ENCODE measurements around the gene GATAD2B. TPM values are rescaled to one million over a fixed set of nuclear protein-coding genes. Genes with fewer than 3 reads are reported as not detected.

GATAD2B gene
- total and polyA plus RNA-seq, 2 experiments from 2014 or later, result 5.4 to 11.7 TPM

DNA sequence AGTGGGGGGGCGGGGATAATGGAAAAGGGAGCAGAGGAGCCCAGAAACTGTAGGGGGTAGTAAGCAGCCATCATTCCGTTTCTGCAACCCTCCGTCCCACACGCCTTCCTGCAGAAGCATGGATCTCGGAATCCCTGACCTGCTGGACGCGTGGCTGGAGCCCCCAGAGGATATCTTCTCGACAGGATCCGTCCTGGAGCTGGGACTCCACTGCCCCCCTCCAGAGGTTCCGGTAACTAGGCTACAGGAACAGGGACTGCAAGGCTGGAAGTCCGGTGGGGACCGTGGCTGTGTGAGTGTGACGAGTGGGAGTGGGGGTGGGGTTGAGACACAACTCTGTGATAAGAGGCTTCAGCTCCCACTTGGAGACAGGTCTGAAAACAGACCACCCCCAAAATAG, 45.6 kb upstream of the GATAD2B start:
- peaks cover 12% of the 10 kb centered on the region for H3K4me1 ChIP-seq (ENCODE audit: insufficient read depth)
- TF ChIP-seq EZH2phosphoT487 (IDR thresholded peaks at IDR 0.05; ENCODE audit: low read depth, severe bottlenecking, unreplicated experiment) (no peak), EZH2 (IDR thresholded peaks at IDR 0.05; ENCODE audit: borderline replicate concordance) (no peak)
- TF ChIP-seq, protein P1, sequence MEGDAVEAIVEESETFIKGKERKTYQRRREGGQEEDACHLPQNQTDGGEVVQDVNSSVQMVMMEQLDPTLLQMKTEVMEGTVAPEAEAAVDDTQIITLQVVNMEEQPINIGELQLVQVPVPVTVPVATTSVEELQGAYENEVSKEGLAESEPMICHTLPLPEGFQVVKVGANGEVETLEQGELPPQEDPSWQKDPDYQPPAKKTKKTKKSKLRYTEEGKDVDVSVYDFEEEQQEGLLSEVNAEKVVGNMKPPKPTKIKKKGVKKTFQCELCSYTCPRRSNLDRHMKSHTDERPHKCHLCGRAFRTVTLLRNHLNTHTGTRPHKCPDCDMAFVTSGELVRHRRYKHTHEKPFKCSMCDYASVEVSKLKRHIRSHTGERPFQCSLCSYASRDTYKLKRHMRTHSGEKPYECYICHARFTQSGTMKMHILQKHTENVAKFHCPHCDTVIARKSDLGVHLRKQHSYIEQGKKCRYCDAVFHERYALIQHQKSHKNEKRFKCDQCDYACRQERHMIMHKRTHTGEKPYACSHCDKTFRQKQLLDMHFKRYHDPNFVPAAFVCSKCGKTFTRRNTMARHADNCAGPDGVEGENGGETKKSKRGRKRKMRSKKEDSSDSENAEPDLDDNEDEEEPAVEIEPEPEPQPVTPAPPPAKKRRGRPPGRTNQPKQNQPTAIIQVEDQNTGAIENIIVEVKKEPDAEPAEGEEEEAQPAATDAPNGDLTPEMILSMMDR (IDR thresholded peaks at IDR 0.05; ENCODE audit: poor library complexity), result no peak
- H3K79me2 ChIP-seq, result peaks cover 21% of the 10 kb centered on the region
- H3K9me3 ChIP-seq (ENCODE audit: low read depth), result no peaks in the 10 kb centered on the region
- H3K36me3 ChIP-seq (replicated peaks; ENCODE audit: insufficient read depth, low read depth), result no peaks in the 10 kb centered on the region
- no peaks in the 10 kb centered on the region for H4K20me1 ChIP-seq (ENCODE audit: insufficient read depth, poor library complexity, severe bottlenecking)
- peak overlapping the region; percentile 36 for H2AFZ ChIP-seq
- H3K9me2 ChIP-seq (replicated peaks; ENCODE audit: insufficient read depth), result no peaks in the 10 kb centered on the region
- DNase-seq (ENCODE audit: low spot score), result no peak
- H3K4me3 ChIP-seq, result no peak overlapping the region
- H3K4me2 ChIP-seq, result peak overlapping the region; percentile 86
- peak overlapping the region; percentile 77 for H3K27ac ChIP-seq
- 26% methylated on average over 12 of the region's 13 CpGs for WGBS (ENCODE audit: low lambda C conversion rate, missing lambda C conversion rate)
- H3K27me3 ChIP-seq, result no peaks in the 10 kb centered on the region

DNA sequence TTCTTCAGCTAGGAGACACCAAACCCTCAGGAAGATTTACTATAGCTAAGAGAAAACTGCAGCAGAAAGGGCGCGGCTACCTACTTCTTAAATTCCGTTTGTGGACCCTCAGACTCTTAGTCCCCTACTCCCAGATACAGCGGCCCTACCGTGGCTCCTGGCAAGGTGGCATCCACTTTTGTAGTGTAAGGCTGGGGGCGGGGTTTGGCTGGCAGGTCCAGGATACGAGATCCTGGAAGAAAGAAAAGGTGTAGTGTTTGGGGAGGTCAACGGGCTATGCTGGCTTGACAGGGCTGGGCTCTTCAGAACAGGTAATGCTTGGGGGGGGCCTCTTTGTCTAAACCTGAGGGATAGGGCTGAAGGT, 45.2 kb upstream of the GATAD2B start:
- H2AFZ ChIP-seq, result peak overlapping the region; percentile 36
- H3K27me3 ChIP-seq, result no peaks in the 10 kb centered on the region
- H3K27ac ChIP-seq, result peak overlapping the region; percentile 77
- H3K79me2 ChIP-seq, result peaks cover 23% of the 10 kb centered on the region
- H3K4me3 ChIP-seq, result peak overlapping the region; percentile 20
- H3K4me1 ChIP-seq (ENCODE audit: insufficient read depth), result peaks cover 12% of the 10 kb centered on the region
- H3K9me3 ChIP-seq (ENCODE audit: low read depth), result no peaks in the 10 kb centered on the region
- H4K20me1 ChIP-seq (ENCODE audit: insufficient read depth, poor library complexity, severe bottlenecking), result no peaks in the 10 kb centered on the region
- peak overlapping the region; percentile 86 for H3K4me2 ChIP-seq
- TF ChIP-seq, protein P1 (IDR thresholded peaks at IDR 0.05; ENCODE audit: poor library complexity), result no peak
- TF ChIP-seq EZH2phosphoT487 (IDR thresholded peaks at IDR 0.05; ENCODE audit: low read depth, severe bottlenecking, unreplicated experiment), result no peak
- TF ChIP-seq EZH2 (IDR thresholded peaks at IDR 0.05; ENCODE audit: borderline replicate concordance), result no peak
- 3% methylated on average over 8 of the region's 8 CpGs for WGBS (ENCODE audit: low lambda C conversion rate, missing lambda C conversion rate)
- DNase-seq (ENCODE audit: low spot score), result peak; percentile 55
- no peaks in the 10 kb centered on the region for H3K36me3 ChIP-seq (replicated peaks; ENCODE audit: insufficient read depth, low read depth)
- no peaks in the 10 kb centered on the region for H3K9me2 ChIP-seq (replicated peaks; ENCODE audit: insufficient read depth)

DNA sequence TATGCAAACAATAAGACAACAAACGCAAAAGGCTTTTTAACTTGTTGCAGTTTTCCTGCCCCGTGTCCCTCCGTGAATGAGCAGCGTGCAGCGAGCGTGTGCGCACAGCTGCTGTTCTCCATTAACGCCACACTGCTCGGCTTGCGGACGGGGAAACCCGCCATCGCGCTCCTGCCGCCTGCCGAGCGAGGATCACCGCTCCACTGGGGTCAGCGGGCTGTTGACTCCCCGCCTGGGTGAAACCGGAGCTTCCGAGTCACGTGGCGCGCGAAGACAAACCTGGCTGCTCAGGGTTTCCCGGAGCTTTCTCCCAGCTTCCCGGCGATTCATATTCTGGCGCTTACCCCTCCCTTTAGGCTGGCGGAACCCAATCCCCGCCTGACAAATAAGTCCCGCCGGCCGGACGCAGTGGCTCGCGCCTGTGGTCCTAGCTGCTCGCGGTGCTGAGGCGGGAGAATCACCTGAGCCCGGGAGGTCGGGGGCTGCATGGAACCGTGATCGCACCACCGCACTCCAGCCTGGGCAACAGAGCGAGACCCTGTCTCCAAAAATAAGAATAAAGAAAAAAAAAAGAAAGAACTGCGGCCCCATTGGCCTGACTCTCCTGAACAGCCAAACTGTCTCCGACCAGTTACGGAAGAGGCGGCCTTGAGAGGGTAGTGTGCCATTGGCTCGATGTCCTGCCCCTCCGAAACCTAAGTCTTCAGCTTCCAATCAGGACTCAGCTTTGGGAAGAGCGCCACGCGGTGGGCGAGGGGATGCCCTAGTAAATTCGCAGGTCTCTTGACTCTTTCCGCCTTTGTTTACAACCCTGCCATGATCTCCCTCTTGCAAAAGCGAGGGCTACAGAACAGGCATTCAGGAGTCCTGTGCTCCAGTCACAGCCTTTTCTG, 44.6 kb upstream of the GATAD2B start, which contains the start of gene CREB3L4:
CREB3L4 (plus strand) TSS at position 796 of the 893 bp plus-strand sequence. CDS start 624 bp downstream, outside the sequence.
- DNase-seq (ENCODE audit: low spot score), result peak; percentile 96
- no peaks in the 10 kb centered on the region for H3K9me3 ChIP-seq (ENCODE audit: low read depth)
- peak within 1 kb of the TSS; percentile 89 for H3K27ac ChIP-seq
- peaks cover 29% of the 10 kb centered on the region for H3K79me2 ChIP-seq
- H3K36me3 ChIP-seq (replicated peaks; ENCODE audit: insufficient read depth, low read depth), result no peaks in the 10 kb centered on the region
- peaks cover 12% of the 10 kb centered on the region for H3K4me1 ChIP-seq (ENCODE audit: insufficient read depth)
- TF ChIP-seq EZH2phosphoT487 (IDR thresholded peaks at IDR 0.05; ENCODE audit: low read depth, severe bottlenecking, unreplicated experiment), result no peak
- no peak for TF ChIP-seq EZH2 (IDR thresholded peaks at IDR 0.05; ENCODE audit: borderline replicate concordance)
- TF ChIP-seq, protein P1 (IDR thresholded peaks at IDR 0.05; ENCODE audit: poor library complexity), result peak; percentile 45
- H3K4me2 ChIP-seq, result peak within 1 kb of the TSS; percentile 86
- no peaks in the 10 kb centered on the region for H4K20me1 ChIP-seq (ENCODE audit: insufficient read depth, poor library complexity, severe bottlenecking)
- H3K27me3 ChIP-seq, result no peaks in the 10 kb centered on the region
- WGBS (ENCODE audit: low lambda C conversion rate, missing lambda C conversion rate), result 1% methylated on average over 58 of the region's 60 CpGs
- no peaks in the 10 kb centered on the region for H3K9me2 ChIP-seq (replicated peaks; ENCODE audit: insufficient read depth)
- H3K4me3 ChIP-seq, result peak within 1 kb of the TSS; percentile 34
- peak within 1 kb of the TSS; percentile 57 for H2AFZ ChIP-seq

Measured in hepatocyte (in vitro differentiated cells).